H1 (cell line): Measurements from ENCODE around the gene KMT5C. TPM values are rescaled to one million over a fixed set of nuclear protein-coding genes. Genes with fewer than 3 reads are reported as not detected.

ENCODE experiments used
- CTCF ChIA-PET: fragments of 300-600 bp; sonication (Branson Sonifier 250); formaldehyde crosslinking; loops from one replicate; lab custom pipeline; 2021; ENCODE audit not compliant: partially characterized antibody; lab: Charles Lee
- POLR2A ChIA-PET: fragments of 300-600 bp; sonication (Branson Sonifier 250); formaldehyde crosslinking; loops from one replicate; lab custom pipeline; 2021; ENCODE audit warnings: inconsistent platforms; ENCODE audit not compliant: partially characterized antibody; lab: Charles Lee
- DNase-seq, 2 experiments: peaks; one replicate each; pipeline versions ENCODE4 v3.0.0 to v3.0.0-alpha.2; 2010 to 2022; ENCODE audit warnings: low spot score in 2 of 2, low read depth in 1 of 2, mixed read lengths in 1 of 2
- FAIRE-seq: peaks from 2 replicates; lab custom pipeline; 2011; peaks lifted over from hg19 to GRCh38; lab: Jason Lieb, UNC
- H2AFZ ChIP-seq: 2 replicates; pipeline ENCODE4 v1.8.1; 2012; ENCODE audit warnings: low read length, inconsistent platforms
- H2AK5ac ChIP-seq: 2 replicates; pipeline ENCODE4 v1.6.1; 2013; ENCODE audit warnings: low read depth, low read length
- H2BK120ac ChIP-seq: replicated peaks from 2 replicates; pipeline ENCODE3; 2013; ENCODE audit warnings: low read depth, low read length, inconsistent platforms
- H2BK12ac ChIP-seq: 2 replicates; pipeline ENCODE4 v1.6.1; 2013; ENCODE audit warnings: low read depth, low read length
- H2BK15ac ChIP-seq: 2 replicates; pipeline ENCODE4 v1.6.1; 2013; ENCODE audit warnings: low read length
- H2BK20ac ChIP-seq: 2 replicates; pipeline ENCODE4 v1.6.1; 2013; ENCODE audit warnings: low read length
- H2BK5ac ChIP-seq: 2 replicates; pipeline ENCODE4 v1.6.1; 2013; ENCODE audit warnings: low read depth, low read length
- H3K14ac ChIP-seq: 2 replicates; pipeline ENCODE4 v1.6.1; 2013; ENCODE audit warnings: inconsistent platforms; ENCODE audit not compliant: insufficient read length
- H3K18ac ChIP-seq: 2 replicates; pipeline ENCODE4 v1.6.1; 2013; ENCODE audit warnings: low read length; ENCODE audit errors: extremely low read depth
- H3K23ac ChIP-seq: 2 replicates; pipeline ENCODE4 v1.6.1; 2013; ENCODE audit warnings: inconsistent platforms; ENCODE audit not compliant: insufficient read length
- H3K23me2 ChIP-seq: 2 replicates; pipeline ENCODE4 v1.6.1; 2013; ENCODE audit warnings: low read depth, low read length
- H3K27ac ChIP-seq: 2 replicates; pipeline ENCODE4 v1.6.1; 2011; ENCODE audit warnings: low read depth, low read length, inconsistent platforms
- H3K27me3 ChIP-seq, 4 experiments: replicated peaks in 1 of 4; 1 replicate in 1 of 4; 2 replicates in 3 of 4; pipeline versions ENCODE4 v1.6.1 to v1.8.1; 2011 to 2013; ENCODE audit warnings: low read length in 3 of 4, mild to moderate bottlenecking in 3 of 4, inconsistent platforms in 2 of 4, mixed read lengths in 2 of 4, moderate library complexity in 1 of 4; ENCODE audit not compliant: control insufficient read depth in 3 of 4, insufficient read depth in 3 of 4; ENCODE audit errors: extremely low read depth in 1 of 4
- H3K36me3 ChIP-seq, 4 experiments: 2 replicates each; pipeline versions ENCODE4 v1.6.1 to v1.8.1; 2011 to 2013; ENCODE audit warnings: mild to moderate bottlenecking in 4 of 4, low read length in 3 of 4, moderate library complexity in 2 of 4, control low read depth in 1 of 4, inconsistent platforms in 1 of 4; ENCODE audit not compliant: insufficient read depth in 4 of 4, control insufficient read depth in 2 of 4
- H3K4ac ChIP-seq: replicated peaks from 2 replicates; pipeline ENCODE3; 2013; ENCODE audit warnings: low read length, low read depth, mixed read lengths, inconsistent platforms; ENCODE audit not compliant: insufficient read length
- H3K4me1 ChIP-seq, 4 experiments: replicated peaks in 1 of 4; 1 replicate in 1 of 4; 2 replicates in 3 of 4; pipeline versions ENCODE4 v1.6.1 to v1.8.1; 2011 to 2013; ENCODE audit warnings: low read length in 3 of 4, inconsistent platforms in 2 of 4, mixed read lengths in 1 of 4; ENCODE audit not compliant: insufficient read depth in 4 of 4, control insufficient read depth in 3 of 4
- H3K4me2 ChIP-seq, 2 experiments: 2 replicates each; pipeline versions ENCODE4 v1.6.1 to v1.8.1; 2011 to 2013; ENCODE audit warnings: low read depth in 2 of 2, low read length in 2 of 2, control low read depth in 1 of 2, inconsistent platforms in 1 of 2, mild to moderate bottlenecking in 1 of 2; ENCODE audit not compliant: insufficient read depth in 1 of 2
- H3K4me3 ChIP-seq, 4 experiments: fragments of 200-600, 300-600 bp in 1 of 4; sonication (generic), shearing (Covaris generic), sonication (Bioruptor Twin) in 1 of 4; 2 replicates each; pipeline versions ENCODE4 v1.5.1 to v1.8.1; 2011 to 2016; ENCODE audit warnings: low read length in 4 of 4, low read depth in 3 of 4, control low read depth in 2 of 4, inconsistent platforms in 2 of 4, mild to moderate bottlenecking in 2 of 4, mixed read lengths in 1 of 4, moderate library complexity in 1 of 4; ENCODE audit not compliant: insufficient read depth in 2 of 4; ENCODE audit errors: extremely low read depth in 1 of 4
- H3K56ac ChIP-seq: replicated peaks from 2 replicates; pipeline ENCODE3; 2013; ENCODE audit warnings: low read depth, mild to moderate bottlenecking, mixed read lengths, low read length, inconsistent platforms; ENCODE audit not compliant: insufficient read length
- H3K79me1 ChIP-seq: 2 replicates; pipeline ENCODE4 v1.6.1; 2013; ENCODE audit warnings: low read depth, low read length, control low read depth
- H3K79me2 ChIP-seq, 2 experiments: 2 replicates each; pipeline versions ENCODE4 v1.6.1 to v1.8.1; 2012 to 2013; ENCODE audit warnings: low read length in 2 of 2, mild to moderate bottlenecking in 2 of 2, inconsistent platforms in 1 of 2; ENCODE audit not compliant: insufficient read depth in 2 of 2, control insufficient read depth in 1 of 2
- H3K9ac ChIP-seq, 4 experiments: replicated peaks in 1 of 4; 1 replicate in 1 of 4; 2 replicates in 3 of 4; pipeline versions ENCODE4 v1.6.1 to v1.8.1; 2011 to 2013; ENCODE audit warnings: low read depth in 3 of 4, low read length in 3 of 4, control low read depth in 2 of 4, mild to moderate bottlenecking in 2 of 4, moderate library complexity in 2 of 4, inconsistent platforms in 1 of 4; ENCODE audit errors: extremely low read depth in 1 of 4
- H3K9me3 ChIP-seq, 2 experiments: 2 replicates each; pipeline versions ENCODE4 v1.6.1 to v1.8.1; 2012 to 2013; ENCODE audit warnings: mild to moderate bottlenecking in 2 of 2, moderate library complexity in 2 of 2, control low read depth in 1 of 2, inconsistent platforms in 1 of 2, low read depth in 1 of 2, low read length in 1 of 2, mixed read lengths in 1 of 2; ENCODE audit not compliant: insufficient read depth in 2 of 2
- H4K20me1 ChIP-seq, 2 experiments: replicated peaks in 1 of 2; 2 replicates each; pipeline versions ENCODE3 to v1.8.1; 2011 to 2013; ENCODE audit warnings: inconsistent platforms in 2 of 2, low read length in 2 of 2, mild to moderate bottlenecking in 1 of 2; ENCODE audit not compliant: insufficient read depth in 2 of 2, control insufficient read depth in 1 of 2
- H4K5ac ChIP-seq: 2 replicates; pipeline ENCODE4 v1.6.1; 2013; ENCODE audit warnings: low read length, low read depth, mixed read lengths, inconsistent platforms; ENCODE audit not compliant: insufficient read length
- H4K8ac ChIP-seq: 2 replicates; pipeline ENCODE4 v1.8.0; 2013; ENCODE audit warnings: mild to moderate bottlenecking, moderate library complexity, low read length, inconsistent platforms; ENCODE audit not compliant: insufficient read depth; ENCODE audit errors: extremely low read depth
- H4K91ac ChIP-seq: replicated peaks from 2 replicates; pipeline ENCODE3; 2013; ENCODE audit warnings: low read length, mixed read lengths, inconsistent platforms; ENCODE audit not compliant: insufficient read length
- CTBP2 ChIP-seq: IDR thresholded peaks from 2 replicates; pipeline ENCODE4 v1.7.0; 2011; ENCODE audit warnings: borderline replicate concordance, mild to moderate bottlenecking, moderate library complexity, mixed read lengths, low read length; ENCODE audit not compliant: insufficient read depth, insufficient read length
- CTCF ChIP-seq, 3 experiments: IDR thresholded peaks; 1 replicate in 2 of 3; 2 replicates in 1 of 3; pipeline versions ENCODE4 v1.5.1 to v1.6.1; 2011; ENCODE audit warnings: low read length in 3 of 3, mild to moderate bottlenecking in 3 of 3, inconsistent platforms in 2 of 3, low read depth in 1 of 3, moderate library complexity in 1 of 3; ENCODE audit not compliant: insufficient read depth in 1 of 3; ENCODE audit errors: control extremely low read depth in 1 of 3
- EZH2 ChIP-seq: fragments of 200-600 bp; sonication (generic); IDR thresholded peaks from 2 replicates; pipeline ENCODE4 v1.7.1; 2012; ENCODE audit warnings: low read depth, mild to moderate bottlenecking, moderate library complexity, low read length, inconsistent platforms; ENCODE audit not compliant: severe bottlenecking
- JUND ChIP-seq: IDR thresholded peaks from 2 replicates; pipeline ENCODE4 v1.6.1; 2011; ENCODE audit warnings: mild to moderate bottlenecking, improper control_type of control experiment, low read length
- NRF1 ChIP-seq: IDR thresholded peaks from 2 replicates; pipeline ENCODE4 v1.6.1; 2011; ENCODE audit warnings: mild to moderate bottlenecking, low read depth, low read length, improper control_type of control experiment
- SAP30 ChIP-seq: fragments of 300-600 bp; sonication (generic); IDR thresholded peaks from 2 replicates; pipeline ENCODE4 v1.7.1; 2012; ENCODE audit warnings: low read length, moderate library complexity, mild to moderate bottlenecking, inconsistent platforms; ENCODE audit not compliant: insufficient read depth, insufficient replicate concordance
- SUZ12 ChIP-seq: fragments of 200-600 bp; sonication (generic); IDR thresholded peaks from 2 replicates; pipeline ENCODE4 v1.6.1; 2012; ENCODE audit warnings: mild to moderate bottlenecking, inconsistent platforms, low read length, moderate library complexity, mixed read lengths
- YY1 ChIP-seq: IDR thresholded peaks from 2 replicates; pipeline ENCODE4 v1.6.1; 2011; ENCODE audit warnings: low read depth, mild to moderate bottlenecking, low read length
- WGBS, 2 experiments: shearing (Covaris generic) in 1 of 2; methylation state at CpG; one replicate each; pipeline versions ENCODE4 v1.1.6 to v1.1.7; 2013 to 2015; ENCODE audit warnings: low lambda C conversion rate in 2 of 2, mixed read lengths in 2 of 2, inconsistent platforms in 1 of 2, low coverage in 1 of 2, missing lambda C conversion rate in 1 of 2; ENCODE audit not compliant: insufficient replicate concordance in 2 of 2, insufficient coverage in 1 of 2, insufficient read length in 1 of 2; ENCODE audit errors: extremely low coverage in 1 of 2, missing lambda C conversion rate in 1 of 2; 5-methylcytosine and 5-hydroxymethylcytosine counted together
- polyA plus RNA-seq, 7 experiments: library from polyadenylated mRNA; depleted of rRNA in 3 of 7; stranded (reverse) in 5 of 7; unstranded in 2 of 7; fragments of >200 nt in 5 of 7; fragments of 200-250 nt in 2 of 7; gene quantifications; 1 replicate in 5 of 7; 2 replicates in 1 of 7; 4 replicates in 1 of 7; pipeline versions ENCODE4 v1.2.1 to v1.2.3, GENCODE V29; 2011 to 2013; ENCODE audit warnings: missing spikeins in 2 of 7, mixed read lengths in 2 of 7
- total RNA-seq: library from RNA; stranded (reverse); fragmentation: NEBNext Ultra II Directional; extraction: Animal tissue kit (Norgen Biotek cat#: 25700); gene quantifications from 2 replicates; pipeline ENCODE4 v1.2.1, GENCODE V29; 2021

KMT5C gene
- total and polyA plus RNA-seq, 2 of the 8 experiments (the other 6 are each of a cell fraction or from before 2014, with no cell fraction given): 24.9 to 31.5 TPM

GRCh38 chr19:55370305-55370988 is 30.8 kb downstream of the KMT5C start, which contains the start of gene IL11:
Gene IL11, minus strand, starts transcription at chr19:55370463. Its CDS starts 153 bp downstream, at chr19:55370310.
- no peak within 1 kb of the TSS; the same call in 1 of the 2 replicates for H2AK5ac ChIP-seq
- H3K4me1 ChIP-seq: peaks cover under 1 to 35% (median 28%) of the 10 kb centered on the region in 4 experiments
- no peak within 1 kb of the TSS for H3K56ac ChIP-seq
- peak within 1 kb of the TSS; percentile 15 for H4K91ac ChIP-seq
- no peaks in the 10 kb centered on the region for H4K20me1 ChIP-seq
- H2BK5ac ChIP-seq: no peak within 1 kb of the TSS; the same call in 1 of the 2 replicates
- H3K27ac ChIP-seq: no peak within 1 kb of the TSS
- no peaks in the 10 kb centered on the region for H3K9me3 ChIP-seq
- H3K23me2 ChIP-seq: peaks cover 12% of the 10 kb centered on the region; the same call in 1 of the 2 replicates
- H3K23ac ChIP-seq: no peak within 1 kb of the TSS
- H3K36me3 ChIP-seq: no peaks in the 10 kb centered on the region
- DNase-seq: no peak
- ChIA-PET CTCF (interaction anchor here (1.0 to 1.5 kb wide), 4 partner anchors 18 to 73 kb away, joined by 3 to 5 read pairs (median 4); no protein-coding TSS in a partner anchor), POLR2A (interaction anchor here (0.8 to 7.1 kb wide), 8 partner anchors 13 to 109 kb away, joined by 3 to 58 read pairs (median 14); partner anchors contain the start of genes RPL28, TMEM238 and UBE2S)
- H4K8ac ChIP-seq: peak within 1 kb of the TSS; percentile 62
- H3K4me2 ChIP-seq: peak within 1 kb of the TSS; percentile 58 to 81
- no peak within 1 kb of the TSS for H4K5ac ChIP-seq
- H3K27me3 ChIP-seq: peaks cover 16 to 54% (median 44%) of the 10 kb centered on the region in 4 experiments
- no peak within 1 kb of the TSS for H3K4ac ChIP-seq
- no peak within 1 kb of the TSS; the same call in 1 of the 2 replicates for H2AFZ ChIP-seq
- H3K4me3 ChIP-seq: peak within 1 kb of the TSS; percentile 24 to 71 (median 47)
- H2BK15ac ChIP-seq: 0 out of 2 replicates have a peak within 1 kb of the TSS, but pooled peaks have one; percentile 46
- no peak within 1 kb of the TSS for H2BK20ac ChIP-seq
- H2BK120ac ChIP-seq: no peak within 1 kb of the TSS
- TF ChIP-seq SUZ12: peak; percentile 36; the same call in 1 of the 2 replicates
- peak; percentile 25 for TF ChIP-seq EZH2
- TF ChIP-seq YY1: no peak
- no peak for TF ChIP-seq CTCF (IDR thresholded peaks at IDR 0.05; ENCODE audit: control extremely low read depth in 1 of 3, insufficient read depth in 1 of 3, low read depth in 1 of 3, low read length in 3 of 3)
- no peak for TF ChIP-seq SAP30
- TF ChIP-seq NRF1: no peak
- no peak for TF ChIP-seq JUND
- TF ChIP-seq CTBP2: peak; percentile 10
- WGBS, 2 experiments: 24% methylated on average over 9 of the region's 32 CpGs; no CpG with 5 or more reads in 1 of the 2 experiments
- peak within 1 kb of the TSS; percentile 78 for H3K18ac ChIP-seq
- H3K79me2 ChIP-seq: no peaks in the 10 kb centered on the region
- H3K14ac ChIP-seq: no peak within 1 kb of the TSS
- FAIRE-seq: no peak
- no peak within 1 kb of the TSS for H3K9ac ChIP-seq
- peak within 1 kb of the TSS; percentile 90; the same call in 1 of the 2 replicates for H2BK12ac ChIP-seq
- H3K79me1 ChIP-seq: no peaks in the 10 kb centered on the region
